ENCODE results near the gene ZNF439.

GRCh38 chr19:11868188-11868587 lies 19.7 kb downstream of the ZNF439 start:
- TF ChIP-seq CBX5 (IDR thresholded peaks at IDR 0.05; ENCODE audit: low read depth, low read length) (no peak), CTCF (IDR thresholded peaks at IDR 0.05; ENCODE audit: control extremely low read depth in 1 of 3, insufficient read depth in 1 of 3, low read depth in 1 of 3, low read length in 3 of 3) (no peak)

All from H1 (cell line).